Lung (tissue), 12 donors: ENCODE measurements around the gene TCF7. TPM values are rescaled to one million over a fixed set of nuclear protein-coding genes. Genes with fewer than 3 reads are reported as not detected.

Experiments
- ATAC-seq: fragments of 200-7000 bp; cut with Tn5 transposase; one replicate; pipeline ENCODE4 v1.9.1; 2020; ENCODE audit warnings: moderate number of reproducible peaks; ENCODE audit not compliant: insufficient read depth, low FRiP score
- DNase-seq, 3 donors: peaks; one replicate each; pipeline ENCODE4 v3.0.0-alpha.2; 2013 to 2017
- H3K27ac ChIP-seq, 2 donors: one replicate each; pipeline ENCODE4 v1.5.1; 2013; ENCODE audit warnings: mild to moderate bottlenecking in 2 of 2, moderate library complexity in 2 of 2, control low read depth in 1 of 2, inconsistent platforms in 1 of 2, low read depth in 1 of 2, low read length in 1 of 2
- H3K27me3 ChIP-seq, 3 donors: one replicate each; pipeline ENCODE4 v1.5.1; 2013; ENCODE audit warnings: low read length in 2 of 3; ENCODE audit not compliant: control insufficient read depth in 3 of 3, insufficient read depth in 3 of 3
- H3K36me3 ChIP-seq, 4 donors: one replicate each; pipeline ENCODE4 v1.5.1; 2013; ENCODE audit warnings: low read length in 4 of 4, mild to moderate bottlenecking in 1 of 4, moderate library complexity in 1 of 4; ENCODE audit not compliant: control insufficient read depth in 4 of 4, insufficient read depth in 4 of 4
- H3K4me1 ChIP-seq, 5 donors: one replicate each; pipeline ENCODE4 v1.5.1; 2013; ENCODE audit warnings: low read length in 5 of 5, mild to moderate bottlenecking in 2 of 5, moderate library complexity in 1 of 5; ENCODE audit not compliant: control insufficient read depth in 5 of 5, insufficient read depth in 5 of 5
- H3K4me3 ChIP-seq: one replicate; pipeline ENCODE4 v1.5.1; 2013; ENCODE audit warnings: mild to moderate bottlenecking, control low read depth, moderate library complexity
- H3K9ac ChIP-seq, 2 donors: one replicate each; pipeline ENCODE4 v1.5.1; 2013; ENCODE audit warnings: low read length in 2 of 2, control low read depth in 1 of 2; ENCODE audit not compliant: insufficient read depth in 1 of 2
- H3K9me3 ChIP-seq, 4 donors: one replicate each; pipeline ENCODE4 v1.5.1; 2013; ENCODE audit warnings: low read length in 3 of 4, mild to moderate bottlenecking in 1 of 4, moderate library complexity in 1 of 4; ENCODE audit not compliant: control insufficient read depth in 4 of 4, insufficient read depth in 3 of 4
- WGBS, 2 donors: extraction: QIAGEN DNeasy Blood & Tissue Kit; methylation state at CpG; one replicate each; pipeline ENCODE4 v1.1.7; 2013; 5-methylcytosine and 5-hydroxymethylcytosine counted together
- polyA plus RNA-seq, 2 donors: library from polyadenylated mRNA; stranded (reverse); fragments of 200-250 nt; gene quantifications; one replicate each; pipeline ENCODE4 v1.2.1, GENCODE V29; 2013
- total RNA-seq, 2 donors: library from RNA; depleted of rRNA in 1 of 2; stranded (reverse); fragments of >200 nt in 1 of 2; gene quantifications; one replicate each; pipeline ENCODE4 v1.2.1, GENCODE V29; 2014 to 2021
- TF ChIP-seq, protein P1 (sequence below): IDR thresholded peaks from 2 replicates; pipeline ENCODE4 v1.5.1; 2012; ENCODE audit warnings: mild to moderate bottlenecking; ENCODE audit errors: control extremely low read depth, extremely low read depth
- donor health status: control.
- donor health status: control.
- donor health status: Bipolar disorder and iron deficiency.
- donor health status: healthy.
- donor health status: DM: yes; HTN: yes; CAD: no.

Gene TCF7
- total and polyA plus RNA-seq, 4 donors: 2.9 to 6.0 (median 3.4) TPM

DNA sequence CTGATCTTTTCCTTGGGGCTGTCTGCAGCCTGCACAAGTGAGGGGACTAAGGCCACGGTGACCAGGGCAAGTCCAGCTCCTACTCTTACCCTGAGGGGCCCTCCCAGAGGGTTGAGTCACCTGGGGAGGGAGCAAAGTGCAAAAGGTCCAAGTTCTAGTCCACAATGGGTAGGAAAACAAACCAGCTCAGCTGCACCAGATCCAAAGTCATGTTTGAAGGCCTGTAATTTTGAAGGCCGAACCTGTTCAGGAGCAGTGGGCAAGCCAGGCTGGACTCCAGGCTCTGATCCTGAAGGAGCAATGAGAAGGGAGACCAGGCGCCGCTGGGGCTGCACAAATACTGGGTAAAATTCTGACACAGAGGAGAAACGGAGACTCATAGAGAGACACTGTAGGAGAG, 15.8 kb upstream of the TCF7 start:
- WGBS, 2 donors: 92 to 94% methylated on average over 5 of the region's 5 CpGs
- H3K27ac ChIP-seq: no peak overlapping the region
- no peak for ATAC-seq
- no peaks in the 10 kb centered on the region for H3K9me3 ChIP-seq
- peaks cover 0 to 5% (median 0%) of the 10 kb centered on the region in 5 donors for H3K4me1 ChIP-seq
- no peaks in the 10 kb centered on the region for H3K36me3 ChIP-seq
- no peak overlapping the region for H3K4me3 ChIP-seq
- no peak for DNase-seq
- no peak overlapping the region for H3K9ac ChIP-seq
- no peaks in the 10 kb centered on the region for H3K27me3 ChIP-seq
- TF ChIP-seq, protein P1, sequence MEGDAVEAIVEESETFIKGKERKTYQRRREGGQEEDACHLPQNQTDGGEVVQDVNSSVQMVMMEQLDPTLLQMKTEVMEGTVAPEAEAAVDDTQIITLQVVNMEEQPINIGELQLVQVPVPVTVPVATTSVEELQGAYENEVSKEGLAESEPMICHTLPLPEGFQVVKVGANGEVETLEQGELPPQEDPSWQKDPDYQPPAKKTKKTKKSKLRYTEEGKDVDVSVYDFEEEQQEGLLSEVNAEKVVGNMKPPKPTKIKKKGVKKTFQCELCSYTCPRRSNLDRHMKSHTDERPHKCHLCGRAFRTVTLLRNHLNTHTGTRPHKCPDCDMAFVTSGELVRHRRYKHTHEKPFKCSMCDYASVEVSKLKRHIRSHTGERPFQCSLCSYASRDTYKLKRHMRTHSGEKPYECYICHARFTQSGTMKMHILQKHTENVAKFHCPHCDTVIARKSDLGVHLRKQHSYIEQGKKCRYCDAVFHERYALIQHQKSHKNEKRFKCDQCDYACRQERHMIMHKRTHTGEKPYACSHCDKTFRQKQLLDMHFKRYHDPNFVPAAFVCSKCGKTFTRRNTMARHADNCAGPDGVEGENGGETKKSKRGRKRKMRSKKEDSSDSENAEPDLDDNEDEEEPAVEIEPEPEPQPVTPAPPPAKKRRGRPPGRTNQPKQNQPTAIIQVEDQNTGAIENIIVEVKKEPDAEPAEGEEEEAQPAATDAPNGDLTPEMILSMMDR: no peak

DNA sequence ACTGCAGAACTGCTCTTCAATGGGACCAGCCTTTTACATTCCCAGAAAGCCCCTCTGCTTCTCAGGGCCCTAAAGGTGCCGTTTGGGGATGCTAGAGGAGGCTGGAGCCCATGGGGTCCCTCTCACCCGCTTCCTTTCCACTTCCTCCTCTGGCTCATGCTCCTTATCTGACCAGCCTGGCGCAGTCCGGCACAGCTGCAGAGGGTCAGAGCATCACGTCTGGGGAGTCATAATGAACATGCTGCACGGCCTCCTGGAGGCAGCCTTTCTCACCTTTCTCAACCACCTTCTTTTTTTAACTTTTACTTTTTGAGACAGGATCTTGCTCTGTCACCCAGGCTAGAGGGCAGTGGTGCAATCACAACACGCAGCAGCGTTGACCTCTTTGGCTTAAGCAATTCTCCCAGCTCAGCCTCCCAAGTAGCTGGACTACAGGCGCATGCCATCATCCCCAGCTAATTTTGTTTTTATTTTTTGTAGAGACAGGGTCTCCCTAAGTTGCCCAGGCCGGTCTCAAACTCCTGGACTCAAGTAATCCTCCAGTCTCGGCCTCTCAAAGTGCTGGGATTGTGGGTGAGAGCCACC, 15.1 kb upstream of the TCF7 start:
- ATAC-seq: no peak
- WGBS, 2 donors: 65 to 79% methylated on average over 11 of the region's 11 CpGs
- H3K9me3 ChIP-seq: no peaks in the 10 kb centered on the region
- H3K4me1 ChIP-seq: peaks cover 0 to 5% (median 0%) of the 10 kb centered on the region in 5 donors
- DNase-seq: peak in 1 of 3 donors; percentile 22
- no peak overlapping the region for H3K27ac ChIP-seq
- H3K9ac ChIP-seq: no peak overlapping the region
- TF ChIP-seq, protein P1: no peak
- H3K36me3 ChIP-seq: no peaks in the 10 kb centered on the region
- H3K4me3 ChIP-seq: no peak overlapping the region
- no peaks in the 10 kb centered on the region for H3K27me3 ChIP-seq

DNA sequence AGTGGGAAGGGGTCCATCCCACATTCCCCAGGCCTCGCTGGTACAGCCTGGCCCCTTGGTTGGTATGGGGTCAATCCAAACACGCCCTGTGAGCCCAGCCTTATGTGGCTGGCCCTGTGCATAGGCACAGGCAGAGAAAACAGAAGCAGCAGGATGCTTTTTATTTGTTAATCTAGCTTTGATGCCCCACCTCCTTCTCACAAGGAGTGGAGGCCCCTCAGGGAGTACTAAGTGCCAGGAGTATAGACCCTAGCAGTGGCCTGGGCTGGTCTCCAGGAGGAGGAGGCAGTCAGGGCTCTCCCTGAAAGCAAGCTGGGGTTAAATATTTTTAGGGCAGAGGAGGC, 14.6 kb upstream of the TCF7 start:
- H3K9ac ChIP-seq: no peak overlapping the region
- no peaks in the 10 kb centered on the region for H3K9me3 ChIP-seq
- ATAC-seq: no peak
- H3K27ac ChIP-seq: no peak overlapping the region
- H3K4me3 ChIP-seq: no peak overlapping the region
- TF ChIP-seq, protein P1: no peak
- 90 to 92% methylated on average over 2 of the region's 2 CpGs for WGBS, 2 donors
- peaks cover 0 to 5% (median 0%) of the 10 kb centered on the region in 5 donors for H3K4me1 ChIP-seq
- DNase-seq: no peak
- H3K36me3 ChIP-seq: no peaks in the 10 kb centered on the region
- H3K27me3 ChIP-seq: no peaks in the 10 kb centered on the region
